Gastrocnemius medialis (tissue), 4 donors: ENCODE results near the gene NRG3.

ENCODE experiments used
- POLR2A ChIP-seq, 2 donors: fragments of 450-650 bp; IDR thresholded peaks; one replicate each; pipeline ENCODE4 v1.6.1; 2017; ENCODE audit warnings: antibody characterized with exemption in 2 of 2, mild to moderate bottlenecking in 2 of 2, moderate library complexity in 2 of 2
- TF ChIP-seq, protein P1 (sequence below), 5 experiments: fragments of 450-650 bp in 3 of 5; fragments of 200-600 bp in 2 of 5; sonication (generic) in 2 of 5; IDR thresholded peaks in 4 of 5; conservative IDR thresholded peaks in 1 of 5; 1 replicate in 4 of 5; 2 replicates in 1 of 5; pipeline ENCODE4 v1.5.1; 2016 to 2019; ENCODE audit warnings: antibody characterized with exemption in 5 of 5, mild to moderate bottlenecking in 3 of 5, moderate library complexity in 3 of 5

GRCh38 chr10:81915504-81915897 is 40.5 kb downstream of the NRG3 start:
- TF ChIP-seq, protein P1, sequence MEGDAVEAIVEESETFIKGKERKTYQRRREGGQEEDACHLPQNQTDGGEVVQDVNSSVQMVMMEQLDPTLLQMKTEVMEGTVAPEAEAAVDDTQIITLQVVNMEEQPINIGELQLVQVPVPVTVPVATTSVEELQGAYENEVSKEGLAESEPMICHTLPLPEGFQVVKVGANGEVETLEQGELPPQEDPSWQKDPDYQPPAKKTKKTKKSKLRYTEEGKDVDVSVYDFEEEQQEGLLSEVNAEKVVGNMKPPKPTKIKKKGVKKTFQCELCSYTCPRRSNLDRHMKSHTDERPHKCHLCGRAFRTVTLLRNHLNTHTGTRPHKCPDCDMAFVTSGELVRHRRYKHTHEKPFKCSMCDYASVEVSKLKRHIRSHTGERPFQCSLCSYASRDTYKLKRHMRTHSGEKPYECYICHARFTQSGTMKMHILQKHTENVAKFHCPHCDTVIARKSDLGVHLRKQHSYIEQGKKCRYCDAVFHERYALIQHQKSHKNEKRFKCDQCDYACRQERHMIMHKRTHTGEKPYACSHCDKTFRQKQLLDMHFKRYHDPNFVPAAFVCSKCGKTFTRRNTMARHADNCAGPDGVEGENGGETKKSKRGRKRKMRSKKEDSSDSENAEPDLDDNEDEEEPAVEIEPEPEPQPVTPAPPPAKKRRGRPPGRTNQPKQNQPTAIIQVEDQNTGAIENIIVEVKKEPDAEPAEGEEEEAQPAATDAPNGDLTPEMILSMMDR (IDR thresholded peaks at IDR 0.05 in 4 of 5, conservative IDR thresholded peaks at IDR 0.05 in 1 of 5), result no peak
- TF ChIP-seq POLR2A (IDR thresholded peaks at IDR 0.05), result no peak
